PC-3 (cell line): ENCODE measurements around the gene LMBRD2. TPM values are rescaled to one million over a fixed set of nuclear protein-coding genes. Genes with fewer than 3 reads are reported as not detected.

Experiments
- ATAC-seq: fragments of 200-7000 bp; cut with Tn5 transposase; 2 replicates; pipeline ENCODE4 v1.9.1; 2020; ENCODE audit warnings: mild to moderate bottlenecking, moderate library complexity
- BruUV-seq: library from RNA; stranded (reverse); fragments of 400-500 nt; replicated peaks from 2 replicates; lab custom pipeline; 2021; lab: Mats Ljungman, UMichigan
- CTCF ChIA-PET: fragments of 300-600 bp; sonication (Branson Sonifier 250); formaldehyde crosslinking; loops from one replicate; lab custom pipeline; 2022; ENCODE audit warnings: antibody characterized with exemption; lab: Charles Lee
- POLR2A ChIA-PET: fragments of 300-600 bp; sonication (Branson Sonifier 250); formaldehyde crosslinking; loops from one replicate; lab custom pipeline; 2022; ENCODE audit warnings: antibody characterized with exemption; ENCODE audit not compliant: unreplicated experiment; lab: Charles Lee
- DNase-seq: peaks from one replicate; pipeline ENCODE4 v3.0.0-alpha.2; 2015
- H2AFZ ChIP-seq: fragments of 300-600 bp; sonication (generic); 2 replicates; pipeline ENCODE4 v1.6.0; 2016; ENCODE audit warnings: antibody characterized with exemption, low read length
- H3F3A ChIP-seq: fragments of 300-600 bp; sonication (generic); one replicate; pipeline ENCODE4 v1.6.0; 2017; ENCODE audit warnings: antibody characterized with exemption, low read length, control low read depth, mild to moderate bottlenecking; ENCODE audit not compliant: unreplicated experiment
- H3K27ac ChIP-seq: fragments of 300-600 bp; sonication (generic); 2 replicates; pipeline ENCODE4 v1.5.1; 2016; ENCODE audit warnings: mild to moderate bottlenecking, low read length
- H3K27me3 ChIP-seq: fragments of 300-600 bp; sonication (generic); 2 replicates; pipeline ENCODE4 v1.6.1; 2016; ENCODE audit warnings: low read length, mixed read lengths
- H3K36me3 ChIP-seq: fragments of 300-600 bp; sonication (generic); 2 replicates; pipeline ENCODE4 v1.6.1; 2016; ENCODE audit warnings: low read depth, mixed run types, low read length, mixed read lengths
- H3K4me1 ChIP-seq: fragments of 300-600 bp; sonication (generic); 2 replicates; pipeline ENCODE4 v1.5.1; 2016; ENCODE audit warnings: low read length; ENCODE audit not compliant: insufficient read depth
- H3K4me2 ChIP-seq: fragments of 300-600 bp; sonication (generic); 2 replicates; pipeline ENCODE4 v1.6.0; 2016; ENCODE audit warnings: low read length
- H3K4me3 ChIP-seq: fragments of 300-600 bp; sonication (generic); 2 replicates; pipeline ENCODE4 v1.5.1; 2016; ENCODE audit warnings: mild to moderate bottlenecking, low read length, mixed read lengths
- H3K79me2 ChIP-seq: fragments of 300-600 bp; sonication (generic); 2 replicates; pipeline ENCODE4 v1.6.1; 2017; ENCODE audit warnings: low read length, mixed read lengths
- H3K9ac ChIP-seq: fragments of 300-600 bp; sonication (generic); 2 replicates; pipeline ENCODE4 v1.6.0; 2016; ENCODE audit warnings: mild to moderate bottlenecking, low read length
- H3K9me2 ChIP-seq: fragments of 300-600 bp; sonication (generic); replicated peaks from 2 replicates; pipeline ENCODE4 v1.6.1; 2016; ENCODE audit warnings: mixed run types, low read length, mixed read lengths
- H3K9me3 ChIP-seq: fragments of 300-600 bp; sonication (generic); 2 replicates; pipeline ENCODE4 v1.6.1; 2016; ENCODE audit warnings: low read length, mixed read lengths
- H4K20me1 ChIP-seq: fragments of 300-600 bp; sonication (generic); 2 replicates; pipeline ENCODE4 v1.6.1; 2016; ENCODE audit warnings: low read length, mixed read lengths
- CTCF ChIP-seq: fragments of 300-600 bp; sonication (generic); conservative IDR thresholded peaks from 2 replicates; pipeline ENCODE4 v1.5.1; 2017; ENCODE audit warnings: antibody characterized with exemption, low read depth, mild to moderate bottlenecking, low read length
- EZH2 ChIP-seq: fragments of 300-600 bp; sonication (generic); IDR thresholded peaks from one replicate; pipeline ENCODE4 v1.6.1; 2017; ENCODE audit warnings: antibody characterized with exemption, mild to moderate bottlenecking, low read length; ENCODE audit not compliant: unreplicated experiment
- EZH2phosphoT487 ChIP-seq: fragments of 300-600 bp; sonication (generic); IDR thresholded peaks from 2 replicates; pipeline ENCODE4 v1.6.1; 2018; ENCODE audit warnings: mild to moderate bottlenecking, antibody characterized with exemption, low read length, borderline replicate concordance
- intact Hi-C: fragments of 100-400 bp; cut with micrococcal nuclease; formaldehyde crosslinking; loops from 2 replicates; pipeline ENCODE4 v1.9.0; 2023
- total RNA-seq: library from RNA; depleted of rRNA; stranded (reverse); fragments of >200 nt; gene quantifications from 2 replicates; pipeline ENCODE4 v1.2.3, GENCODE V29; 2014

Gene LMBRD2
- total RNA-seq, 1 experiment from 2014 or later, result 9.1 TPM

GRCh38 chr5:36152324-36153297, 924 bp upstream of the LMBRD2 start:
- Histone ChIP-seq H3K4me1 (peaks cover 32% of the 10 kb centered on the region), H3K4me2 (peak overlapping the region; percentile 93), H3F3A (no peaks in the 10 kb centered on the region), H3K36me3 (peaks cover 15% of the 10 kb centered on the region; the same call in 1 of the 2 replicates), H3K4me3 (peak overlapping the region; percentile 84), H3K79me2 (peaks cover 77% of the 10 kb centered on the region), H4K20me1 (no peaks in the 10 kb centered on the region), H3K9ac (peak overlapping the region; percentile 89), H3K27ac (no peak overlapping the region), H2AFZ (peak overlapping the region; percentile 88), H3K9me2 (no peaks in the 10 kb centered on the region), H3K27me3 (no peaks in the 10 kb centered on the region), H3K9me3 (no peaks in the 10 kb centered on the region)
- intact Hi-C loops, result loop anchor here (2.0 kb wide), 1 partner anchor 88 kb away; the partner anchor contains the start of gene NADK2
- ChIA-PET CTCF (interaction anchor here (1.1 to 1.6 kb wide), 2 partner anchors 73 to 538 kb away, joined by 5 to 25 read pairs; no protein-coding TSS in a partner anchor), POLR2A (interaction anchor here (1.7 kb wide), 1 partner anchor 73 kb away, joined by 6 read pairs; no protein-coding TSS in a partner anchor)
- ATAC-seq (peak; percentile 10; the same call in 1 of the 2 replicates), DNase-seq (peak; percentile 12)
- TSS peak; percentile 67 for BruUV-seq
- TF ChIP-seq CTCF (no peak), EZH2 (no peak), EZH2phosphoT487 (no peak)

- peak overlapping the region; percentile 84 for H3K4me3 ChIP-seq
- peak; percentile 34 for ATAC-seq
- intact Hi-C loops, result loop anchor here (2.0 kb wide), 1 partner anchor 72 kb away; no protein-coding TSS in a partner anchor
- peak overlapping the region; percentile 88 for H2AFZ ChIP-seq
- peaks cover 7% of the 10 kb centered on the region; the same call in 1 of the 2 replicates for H3K36me3 ChIP-seq
- H3K4me2 ChIP-seq, result peak overlapping the region; percentile 93
- ChIA-PET POLR2A (interaction anchor here (0.6 to 1.7 kb wide), 2 partner anchors 42 to 72 kb away, joined by 4 to 6 read pairs; no protein-coding TSS in a partner anchor), CTCF (interaction anchor here (0.9 to 1.4 kb wide), 2 partner anchors 72 to 91 kb away, joined by 3 to 12 read pairs; partner anchors contain the start of gene NADK2)
- peaks cover 38% of the 10 kb centered on the region for H3K4me1 ChIP-seq
- no peak for TF ChIP-seq EZH2
- TF ChIP-seq CTCF, result no peak
- no peak for TF ChIP-seq EZH2phosphoT487
- H3K27ac ChIP-seq, result peak overlapping the region; percentile 4; the same call in 1 of the 2 replicates
- no peaks in the 10 kb centered on the region for H3K27me3 ChIP-seq
- peak overlapping the region; percentile 81 for H3K9ac ChIP-seq
- H3K79me2 ChIP-seq, result peaks cover 71% of the 10 kb centered on the region
- DNase-seq, result peak; percentile 66
- H3K9me3 ChIP-seq, result no peaks in the 10 kb centered on the region
- BruUV-seq, result no TSS peak
- no peaks in the 10 kb centered on the region for H4K20me1 ChIP-seq
- no peaks in the 10 kb centered on the region for H3K9me2 ChIP-seq
- H3F3A ChIP-seq, result no peaks in the 10 kb centered on the region
Measured at GRCh38 chr5:36150676-36151433, 832 bp downstream of the LMBRD2 start.
